HG03159 (cell line): Measurements from ENCODE around the gene VCY1B.
"Not testable (repeated sequence)": the region's sequence is repeated elsewhere in the genome, so short reads cannot be mapped to it uniquely, and the experiment has no call there.

Experiments
- ATAC-seq: cut with Tn5 transposase; IDR thresholded peaks from one replicate; pipeline ENCODE4 v1.9.1; 2021; ENCODE audit warnings: mild to moderate bottlenecking, moderate library complexity; ENCODE audit not compliant: unreplicated experiment

VCY1B gene

GRCh38 chrY:14055927-14056326 lies at the start of gene VCY1B:
VCY1B (plus strand) TSS chrY:14056227; CDS start chrY:14056290, 63 bp downstream.
- not testable (repeated sequence) for ATAC-seq

- ATAC-seq, result not testable (repeated sequence)
These were observed 44.1 kb upstream of the VCY1B start for GRCh38 chrY:14011916-14012315.

- not testable (repeated sequence) for ATAC-seq
These were observed 25.6 kb upstream of the VCY1B start for GRCh38 chrY:14030395-14030794.

GRCh38 chrY:14085877-14086276 lies 29.9 kb downstream of the VCY1B start:
- no peak for ATAC-seq
